Measurements from ENCODE around the gene PNMA8C.
"Not testable (repeated sequence)": the region's sequence is repeated elsewhere in the genome, so short reads cannot be mapped to it uniquely, and the experiment has no call there.

PNMA8C gene

GRCh38 chr19:46390866-46391265, 37.9 kb downstream of the PNMA8C start:
- no peak for DNase-seq

GRCh38 chr19:46390121-46390858, 38.4 kb downstream of the PNMA8C start:
- no peak for DNase-seq

DNA sequence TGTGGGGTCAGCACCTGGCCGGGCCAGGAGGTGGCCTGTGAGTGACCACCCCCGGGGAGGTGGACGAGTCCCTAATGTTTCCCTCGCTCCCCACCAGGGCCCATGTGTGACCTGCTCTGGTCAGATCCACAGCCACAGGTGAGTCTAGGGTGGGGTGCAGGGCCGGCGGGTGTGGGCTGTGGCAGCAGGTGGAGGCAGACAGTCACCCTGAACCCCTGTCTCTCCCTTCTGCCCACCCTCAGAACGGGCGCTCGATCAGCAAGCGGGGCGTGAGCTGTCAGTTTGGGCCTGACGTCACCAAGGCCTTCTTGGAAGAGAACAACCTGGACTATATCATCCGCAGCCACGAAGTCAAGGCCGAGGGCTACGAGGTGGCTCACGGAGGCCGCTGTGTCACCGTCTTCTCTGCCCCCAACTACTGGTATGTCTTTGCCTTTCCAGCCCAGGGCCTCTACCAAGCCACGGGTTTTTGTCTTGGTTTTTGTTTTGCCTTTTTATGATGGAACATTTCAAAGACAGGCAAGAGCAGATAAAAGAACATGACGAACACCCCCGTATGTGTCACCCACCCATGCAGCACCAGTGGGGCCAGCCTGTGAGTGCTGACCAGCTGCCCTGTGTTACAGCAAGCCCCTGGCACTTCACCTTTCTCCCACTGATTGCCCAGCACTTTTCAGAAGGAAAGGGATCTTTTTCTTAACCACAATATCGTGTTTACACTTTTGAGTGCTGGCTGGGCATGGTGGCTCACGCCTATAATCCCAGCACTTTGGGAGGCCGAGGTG, 40.2 kb downstream of the PNMA8C start:
- DNase-seq = no peak

DNA sequence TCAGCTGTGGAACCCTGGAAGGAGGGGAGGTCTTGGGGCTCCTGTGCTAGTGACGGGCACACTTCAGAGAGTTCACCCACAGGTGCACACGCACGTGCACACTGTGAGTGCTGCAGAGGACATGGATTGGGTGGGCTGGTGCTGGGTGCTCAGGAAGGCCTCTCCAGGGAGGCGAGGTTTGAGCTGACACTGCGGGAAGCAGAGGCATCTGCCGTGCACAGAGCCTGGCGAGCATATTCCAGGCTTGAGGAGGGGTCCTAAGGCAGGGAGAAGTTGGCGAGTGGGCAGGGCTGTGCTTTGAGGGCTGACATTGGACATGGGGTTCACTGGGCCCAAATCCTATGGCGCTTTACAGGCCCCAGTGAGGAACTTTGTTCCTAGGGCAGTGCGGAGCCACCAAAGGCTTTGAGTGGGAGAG, 41.0 kb downstream of the PNMA8C start:
- DNase-seq = no peak

- DNase-seq = no peak
Observed at GRCh38 chr19:46386996-46387712, 41.6 kb downstream of the PNMA8C start.

GRCh38 chr19:46386151-46386550, 42.6 kb downstream of the PNMA8C start:
- DNase-seq = no peak

DNA sequence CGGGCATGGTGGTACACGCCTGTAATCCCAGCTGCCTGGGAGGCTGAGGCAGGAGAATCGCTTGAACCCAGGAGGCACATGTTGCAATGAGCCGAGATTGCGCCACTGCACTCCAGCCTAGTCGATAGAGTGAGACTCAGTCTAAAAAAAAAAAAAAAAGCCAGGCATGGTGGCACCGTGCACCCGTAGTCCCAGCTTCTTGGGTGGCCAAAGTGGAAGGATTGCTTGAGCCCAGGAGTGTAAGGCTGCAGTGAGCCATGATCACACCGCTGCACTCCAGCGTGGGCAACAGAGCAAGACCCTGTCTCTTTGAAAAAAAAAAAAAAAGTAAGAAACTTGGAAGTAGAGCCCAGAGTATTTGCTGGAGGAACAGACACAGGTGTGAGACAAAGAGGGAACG, 43.1 kb downstream of the PNMA8C start:
- no peak for DNase-seq

- no peak for DNase-seq
Observed at GRCh38 chr19:46384396-46384795, 44.3 kb downstream of the PNMA8C start.

DNA sequence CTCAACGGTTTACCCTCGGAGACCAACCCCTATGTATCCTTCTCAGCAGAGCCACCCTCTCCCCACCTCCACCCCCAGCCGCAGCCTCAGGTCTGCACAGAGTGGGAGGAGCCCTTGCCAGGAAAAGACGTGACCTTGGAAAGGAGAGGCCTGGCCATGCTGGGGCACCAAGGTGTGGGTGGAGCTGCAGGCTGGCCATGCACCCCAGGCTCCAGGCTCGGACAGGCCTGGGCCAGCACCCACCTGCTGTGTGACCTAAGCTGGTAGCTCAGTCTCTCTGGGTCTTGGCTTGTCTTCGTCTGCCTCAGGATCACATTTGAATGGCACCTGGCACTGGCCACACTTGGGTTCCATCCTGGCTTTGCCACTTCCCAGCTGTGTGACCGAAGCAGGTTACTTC, 44.9 kb downstream of the PNMA8C start:
- DNase-seq = no peak

- DNase-seq = no peak
Observed at GRCh38 chr19:46383171-46383815, 45.4 kb downstream of the PNMA8C start.

- no peak for DNase-seq
Observed at GRCh38 chr19:46381756-46382345, 46.9 kb downstream of the PNMA8C start.

GRCh38 chr19:46381346-46381745, 47.4 kb downstream of the PNMA8C start:
- DNase-seq = no peak

DNA sequence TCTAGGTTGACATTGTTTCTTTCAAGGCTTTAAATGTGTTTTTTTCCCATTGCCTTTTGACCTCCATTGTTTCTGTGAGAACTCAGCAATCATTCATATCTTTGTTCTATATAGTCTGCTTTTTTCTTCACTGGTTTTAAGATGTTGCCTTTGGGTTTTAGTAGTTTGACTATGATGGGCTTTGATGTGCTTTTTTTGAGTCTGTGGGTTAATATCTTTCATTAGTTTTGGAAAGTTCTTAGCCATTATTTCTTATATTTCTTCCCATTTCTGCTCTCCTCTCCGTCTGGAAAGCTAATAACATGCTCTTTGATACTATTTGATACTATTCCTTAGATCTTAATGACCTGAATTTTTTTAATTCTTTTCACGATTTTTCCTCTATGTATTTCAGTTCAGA, 48.0 kb downstream of the PNMA8C start:
- no peak for DNase-seq

DNA sequence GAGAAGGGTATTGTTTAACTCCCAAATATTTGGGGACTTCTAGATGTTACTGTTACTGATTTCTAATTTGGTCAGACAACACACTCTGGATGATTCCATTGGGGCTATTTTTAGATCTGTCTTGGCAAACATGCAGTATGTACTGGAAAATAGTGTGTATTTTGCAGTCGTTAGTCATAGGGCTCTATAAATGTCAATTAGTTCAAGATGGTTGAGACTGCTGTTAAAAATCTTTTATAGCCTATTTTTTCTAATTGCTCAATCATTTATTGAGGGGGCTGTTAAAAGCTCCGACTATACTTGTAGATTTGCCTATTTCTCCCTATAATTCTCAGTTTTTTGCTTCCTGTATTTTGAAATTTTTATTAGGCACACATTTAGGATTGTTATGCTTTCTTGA, 50.5 kb downstream of the PNMA8C start:
- DNase-seq = no peak

DNA sequence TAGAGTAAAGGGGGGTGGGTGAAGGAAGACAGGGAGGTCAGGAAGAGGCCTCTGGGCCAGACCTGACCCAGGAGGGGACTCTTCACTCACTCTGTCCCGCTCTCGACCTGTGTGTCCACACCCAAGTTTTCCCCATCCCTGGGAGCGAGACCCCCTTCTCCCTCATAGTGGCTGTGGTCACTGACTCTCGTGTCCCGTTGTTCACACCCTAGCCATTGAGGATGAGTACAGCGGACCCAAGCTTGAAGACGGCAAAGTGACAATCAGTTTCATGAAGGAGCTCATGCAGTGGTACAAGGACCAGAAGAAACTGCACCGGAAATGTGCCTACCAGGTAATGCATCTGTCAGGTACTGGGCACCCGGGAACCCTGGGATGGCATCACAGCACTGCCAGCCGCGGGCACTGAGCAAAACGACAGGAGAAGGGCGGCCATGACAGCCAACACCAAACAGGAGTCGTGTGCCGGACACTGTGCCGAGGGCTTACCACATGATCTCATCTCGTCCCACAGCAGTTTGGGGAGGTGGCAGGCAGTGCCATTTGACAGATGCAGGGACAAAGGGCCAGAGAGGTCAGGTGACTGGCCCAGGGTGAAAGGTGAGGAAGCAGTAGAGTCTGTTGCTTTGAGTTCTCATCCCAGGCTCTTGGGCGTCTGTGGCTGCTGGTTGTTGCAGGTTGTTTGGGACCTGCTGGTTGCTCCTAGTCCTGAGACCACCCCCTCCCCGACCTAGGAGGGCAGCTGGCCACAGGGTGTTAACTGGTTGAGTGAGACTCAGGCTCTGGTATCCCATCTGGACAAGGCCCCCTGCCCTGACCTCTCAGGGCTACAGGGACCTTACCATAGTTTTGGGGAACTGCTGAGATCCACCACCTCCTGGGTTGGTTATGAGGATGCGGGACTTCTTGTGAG, 52.2 kb downstream of the PNMA8C start:
- no peak for DNase-seq

- DNase-seq = not testable (repeated sequence)
Observed at GRCh38 chr19:46375476-46376067, 53.2 kb downstream of the PNMA8C start.
